ENCODE measurements around the gene ESR2.
"Not testable (repeated sequence)": the region's sequence is repeated elsewhere in the genome, so short reads cannot be mapped to it uniquely, and the experiment has no call there.

ESR2 gene

GRCh38 chr14:64037869-64038745 lies 256.1 kb downstream of the ESR2 start:
- not testable (repeated sequence) for DNase-seq (ENCODE audit: low read depth)

DNA sequence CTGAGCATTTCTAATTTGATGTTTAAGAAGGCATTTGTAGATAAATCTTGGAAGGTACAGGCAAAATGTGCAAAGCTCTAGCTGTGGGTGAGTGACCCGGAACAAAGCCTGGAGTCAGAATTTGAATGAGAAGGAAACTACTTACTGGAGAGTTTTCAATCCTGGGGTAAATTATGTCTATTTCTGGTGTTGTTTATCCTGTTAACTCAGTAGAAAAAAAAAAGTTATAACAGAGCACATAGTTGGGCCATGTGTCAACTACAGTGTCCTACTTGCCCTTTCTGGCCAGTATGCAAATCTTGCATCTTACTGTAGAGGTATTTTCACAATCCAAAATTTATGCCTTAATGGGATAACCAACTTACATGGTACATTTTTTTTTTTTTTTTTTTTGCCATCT lies 259.0 kb downstream of the ESR2 start:
- DNase-seq (ENCODE audit: low read depth) = no peak

Data from activated T-cell treated with anti-CD3 and anti-CD28 coated beads for 24 hours (primary cell).